Adrenal gland (tissue), 5 donors: Measurements from ENCODE around the gene RNF130.

Experiments
- POLR2A ChIP-seq, 2 donors: fragments of 450-650 bp; IDR thresholded peaks; one replicate each; pipeline ENCODE4 v1.6.1; 2017; ENCODE audit warnings: antibody characterized with exemption in 2 of 2, mild to moderate bottlenecking in 2 of 2, moderate library complexity in 1 of 2
- TF ChIP-seq, protein P1 (sequence below), 6 experiments: fragments of 450-650 bp in 4 of 6; fragments of 200-600 bp in 2 of 6; sonication (generic) in 1 of 6; IDR thresholded peaks; 1 replicate in 5 of 6; 2 replicates in 1 of 6; pipeline versions ENCODE4 v1.5.1 to v1.8.0; 2016 to 2021; ENCODE audit warnings: antibody characterized with exemption in 6 of 6, mild to moderate bottlenecking in 2 of 6, moderate library complexity in 1 of 6
- donor health status: DM: no; HTN: no; CAD: no.

DNA sequence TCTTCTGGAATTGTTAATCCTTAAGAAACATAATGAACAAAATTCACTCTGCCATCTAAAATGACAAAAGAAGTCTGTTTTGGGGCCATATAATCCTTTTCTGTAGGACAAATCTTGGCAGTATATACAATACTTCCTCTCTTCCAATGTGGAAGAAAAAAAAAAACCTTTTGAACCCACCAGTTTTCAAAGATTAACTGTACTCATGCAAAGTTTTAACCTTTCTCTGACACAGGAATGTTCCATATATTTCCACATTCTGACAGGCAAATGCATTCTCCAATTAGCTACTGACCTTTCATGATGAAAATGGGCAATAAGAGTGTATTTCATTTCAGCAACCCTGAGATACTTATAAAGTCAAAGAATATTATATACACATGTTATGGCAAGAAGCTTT lies 65.4 kb downstream of the RNF130 start:
- TF ChIP-seq, protein P1, sequence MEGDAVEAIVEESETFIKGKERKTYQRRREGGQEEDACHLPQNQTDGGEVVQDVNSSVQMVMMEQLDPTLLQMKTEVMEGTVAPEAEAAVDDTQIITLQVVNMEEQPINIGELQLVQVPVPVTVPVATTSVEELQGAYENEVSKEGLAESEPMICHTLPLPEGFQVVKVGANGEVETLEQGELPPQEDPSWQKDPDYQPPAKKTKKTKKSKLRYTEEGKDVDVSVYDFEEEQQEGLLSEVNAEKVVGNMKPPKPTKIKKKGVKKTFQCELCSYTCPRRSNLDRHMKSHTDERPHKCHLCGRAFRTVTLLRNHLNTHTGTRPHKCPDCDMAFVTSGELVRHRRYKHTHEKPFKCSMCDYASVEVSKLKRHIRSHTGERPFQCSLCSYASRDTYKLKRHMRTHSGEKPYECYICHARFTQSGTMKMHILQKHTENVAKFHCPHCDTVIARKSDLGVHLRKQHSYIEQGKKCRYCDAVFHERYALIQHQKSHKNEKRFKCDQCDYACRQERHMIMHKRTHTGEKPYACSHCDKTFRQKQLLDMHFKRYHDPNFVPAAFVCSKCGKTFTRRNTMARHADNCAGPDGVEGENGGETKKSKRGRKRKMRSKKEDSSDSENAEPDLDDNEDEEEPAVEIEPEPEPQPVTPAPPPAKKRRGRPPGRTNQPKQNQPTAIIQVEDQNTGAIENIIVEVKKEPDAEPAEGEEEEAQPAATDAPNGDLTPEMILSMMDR (IDR thresholded peaks at IDR 0.05) = no peak
- TF ChIP-seq POLR2A (IDR thresholded peaks at IDR 0.05) = no peak
